Measurements from ENCODE around the gene HCN2. TPM values are rescaled to one million over a fixed set of nuclear protein-coding genes. Genes with fewer than 3 reads are reported as not detected.

Gene HCN2
- total and polyA plus RNA-seq, 2 of the 13 experiments (the other 11 are each of a cell fraction or from before 2014, with no cell fraction given), result 0.01 TPM; not detected in 1

DNA sequence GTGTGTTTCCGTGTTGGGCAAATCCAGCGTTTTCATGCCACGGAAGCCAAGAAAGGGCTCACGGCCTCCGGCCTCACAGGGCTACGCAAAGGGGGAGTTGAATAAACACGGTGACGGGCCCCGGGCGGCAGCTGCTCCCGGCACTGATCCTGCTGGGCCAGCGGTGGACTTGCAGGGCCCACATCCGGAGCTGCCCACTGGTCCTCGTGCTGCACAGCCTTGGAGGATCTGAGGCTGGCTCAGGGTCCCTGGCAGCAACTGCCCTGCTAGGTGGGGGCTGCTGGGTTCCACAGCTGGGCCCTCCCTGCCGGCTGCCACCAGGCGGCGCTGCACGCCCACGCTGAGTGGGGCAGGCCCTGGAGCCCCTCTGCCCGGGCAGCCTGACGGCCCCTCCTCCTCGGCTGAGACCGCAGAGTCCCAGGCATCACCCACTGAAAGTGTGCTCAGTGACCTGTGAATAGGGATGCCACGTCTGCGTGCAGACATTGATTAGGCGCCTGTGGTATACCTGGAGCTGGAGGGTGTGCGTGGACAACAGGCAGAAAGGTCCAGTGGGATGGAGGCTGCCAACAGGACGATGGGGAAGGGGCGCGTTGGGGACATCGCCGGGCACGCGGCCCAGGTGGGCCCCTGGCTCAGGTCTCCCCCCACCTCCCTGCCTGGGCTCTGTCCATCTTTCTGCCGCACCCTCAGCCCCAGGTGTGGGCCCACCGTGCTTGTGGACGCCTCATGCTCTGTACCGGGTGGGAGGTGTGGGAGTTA lies 5.3 kb upstream of the HCN2 start (continued):
- TF ChIP-seq MEIS1 (CRISPR knock-in tag; IDR thresholded peaks at IDR 0.05; ENCODE audit: borderline replicate concordance), result 0 out of 2 replicates have a peak, but pooled peaks have one; percentile 28
- peak; percentile 40; the same call in 1 of the 2 replicates for TF ChIP-seq ELF1 (CRISPR knock-in tag; IDR thresholded peaks at IDR 0.05)
- TF ChIP-seq ZC3H4 (CRISPR knock-in tag; IDR thresholded peaks at IDR 0.05; ENCODE audit: borderline replicate concordance), result peak; percentile 47; the same call in 1 of the 2 replicates
- 0 out of 2 replicates have a peak, but pooled peaks have one; percentile 18 for TF ChIP-seq BHLHE40 (IDR thresholded peaks at IDR 0.05; ENCODE audit: low read length)
- TF ChIP-seq SAP130 (CRISPR knock-in tag; IDR thresholded peaks at IDR 0.05; ENCODE audit: low read depth), result peak; percentile 26; the same call in 1 of the 2 replicates
- TF ChIP-seq TBX2 (CRISPR knock-in tag; IDR thresholded peaks at IDR 0.05; ENCODE audit: borderline replicate concordance), result peak; percentile 67
- 0 out of 2 replicates have a peak, but pooled peaks have one; percentile 28 for TF ChIP-seq ZNF660 (CRISPR knock-in tag; IDR thresholded peaks at IDR 0.05; ENCODE audit: borderline replicate concordance, low read depth)
- TF ChIP-seq, protein P1, sequence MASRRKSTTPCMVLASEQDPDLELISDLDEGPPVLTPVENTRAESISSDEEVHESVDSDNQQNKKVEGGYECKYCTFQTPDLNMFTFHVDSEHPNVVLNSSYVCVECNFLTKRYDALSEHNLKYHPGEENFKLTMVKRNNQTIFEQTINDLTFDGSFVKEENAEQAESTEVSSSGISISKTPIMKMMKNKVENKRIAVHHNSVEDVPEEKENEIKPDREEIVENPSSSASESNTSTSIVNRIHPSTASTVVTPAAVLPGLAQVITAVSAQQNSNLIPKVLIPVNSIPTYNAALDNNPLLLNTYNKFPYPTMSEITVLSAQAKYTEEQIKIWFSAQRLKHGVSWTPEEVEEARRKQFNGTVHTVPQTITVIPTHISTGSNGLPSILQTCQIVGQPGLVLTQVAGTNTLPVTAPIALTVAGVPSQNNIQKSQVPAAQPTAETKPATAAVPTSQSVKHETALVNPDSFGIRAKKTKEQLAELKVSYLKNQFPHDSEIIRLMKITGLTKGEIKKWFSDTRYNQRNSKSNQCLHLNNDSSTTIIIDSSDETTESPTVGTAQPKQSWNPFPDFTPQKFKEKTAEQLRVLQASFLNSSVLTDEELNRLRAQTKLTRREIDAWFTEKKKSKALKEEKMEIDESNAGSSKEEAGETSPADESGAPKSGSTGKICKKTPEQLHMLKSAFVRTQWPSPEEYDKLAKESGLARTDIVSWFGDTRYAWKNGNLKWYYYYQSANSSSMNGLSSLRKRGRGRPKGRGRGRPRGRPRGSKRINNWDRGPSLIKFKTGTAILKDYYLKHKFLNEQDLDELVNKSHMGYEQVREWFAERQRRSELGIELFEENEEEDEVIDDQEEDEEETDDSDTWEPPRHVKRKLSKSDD (CRISPR knock-in tag; IDR thresholded peaks at IDR 0.05; ENCODE audit: low read depth), result peak; percentile 64; the same call in 1 of the 2 replicates
- no peak for TF ChIP-seq JARID2 (CRISPR knock-in tag; IDR thresholded peaks at IDR 0.05; ENCODE audit: insufficient replicate concordance)
- TF ChIP-seq ZNF431 (CRISPR knock-in tag; IDR thresholded peaks at IDR 0.05; ENCODE audit: borderline replicate concordance, low read depth), result peak; percentile 79; the same call in 1 of the 2 replicates
- 0 out of 2 replicates have a peak, but pooled peaks have one; percentile 52 for TF ChIP-seq ZNF558 (CRISPR knock-in tag; IDR thresholded peaks at IDR 0.05; ENCODE audit: borderline replicate concordance)
- peak; percentile 71 for TF ChIP-seq TEAD3 (CRISPR knock-in tag; optimal IDR thresholded peaks at IDR 0.05; ENCODE audit: borderline replicate concordance)
- peak; percentile 86; the same call in 1 of the 2 replicates for TF ChIP-seq ZC3H13 (CRISPR knock-in tag; IDR thresholded peaks at IDR 0.05)
- TF ChIP-seq, protein P2, sequence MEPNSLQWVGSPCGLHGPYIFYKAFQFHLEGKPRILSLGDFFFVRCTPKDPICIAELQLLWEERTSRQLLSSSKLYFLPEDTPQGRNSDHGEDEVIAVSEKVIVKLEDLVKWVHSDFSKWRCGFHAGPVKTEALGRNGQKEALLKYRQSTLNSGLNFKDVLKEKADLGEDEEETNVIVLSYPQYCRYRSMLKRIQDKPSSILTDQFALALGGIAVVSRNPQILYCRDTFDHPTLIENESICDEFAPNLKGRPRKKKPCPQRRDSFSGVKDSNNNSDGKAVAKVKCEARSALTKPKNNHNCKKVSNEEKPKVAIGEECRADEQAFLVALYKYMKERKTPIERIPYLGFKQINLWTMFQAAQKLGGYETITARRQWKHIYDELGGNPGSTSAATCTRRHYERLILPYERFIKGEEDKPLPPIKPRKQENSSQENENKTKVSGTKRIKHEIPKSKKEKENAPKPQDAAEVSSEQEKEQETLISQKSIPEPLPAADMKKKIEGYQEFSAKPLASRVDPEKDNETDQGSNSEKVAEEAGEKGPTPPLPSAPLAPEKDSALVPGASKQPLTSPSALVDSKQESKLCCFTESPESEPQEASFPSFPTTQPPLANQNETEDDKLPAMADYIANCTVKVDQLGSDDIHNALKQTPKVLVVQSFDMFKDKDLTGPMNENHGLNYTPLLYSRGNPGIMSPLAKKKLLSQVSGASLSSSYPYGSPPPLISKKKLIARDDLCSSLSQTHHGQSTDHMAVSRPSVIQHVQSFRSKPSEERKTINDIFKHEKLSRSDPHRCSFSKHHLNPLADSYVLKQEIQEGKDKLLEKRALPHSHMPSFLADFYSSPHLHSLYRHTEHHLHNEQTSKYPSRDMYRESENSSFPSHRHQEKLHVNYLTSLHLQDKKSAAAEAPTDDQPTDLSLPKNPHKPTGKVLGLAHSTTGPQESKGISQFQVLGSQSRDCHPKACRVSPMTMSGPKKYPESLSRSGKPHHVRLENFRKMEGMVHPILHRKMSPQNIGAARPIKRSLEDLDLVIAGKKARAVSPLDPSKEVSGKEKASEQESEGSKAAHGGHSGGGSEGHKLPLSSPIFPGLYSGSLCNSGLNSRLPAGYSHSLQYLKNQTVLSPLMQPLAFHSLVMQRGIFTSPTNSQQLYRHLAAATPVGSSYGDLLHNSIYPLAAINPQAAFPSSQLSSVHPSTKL (CRISPR knock-in tag; IDR thresholded peaks at IDR 0.05), result peak; percentile 19; the same call in 1 of the 2 replicates
- TF ChIP-seq FOXA1 (IDR thresholded peaks at IDR 0.05), result no peak
- TF ChIP-seq FOXA1 (CRISPR knock-in tag; IDR thresholded peaks at IDR 0.05), result no peak; the same call in 1 of the 2 replicates
- TF ChIP-seq HDAC1 (CRISPR knock-in tag; IDR thresholded peaks at IDR 0.05), result peak; percentile 78
- TF ChIP-seq, protein P3, sequence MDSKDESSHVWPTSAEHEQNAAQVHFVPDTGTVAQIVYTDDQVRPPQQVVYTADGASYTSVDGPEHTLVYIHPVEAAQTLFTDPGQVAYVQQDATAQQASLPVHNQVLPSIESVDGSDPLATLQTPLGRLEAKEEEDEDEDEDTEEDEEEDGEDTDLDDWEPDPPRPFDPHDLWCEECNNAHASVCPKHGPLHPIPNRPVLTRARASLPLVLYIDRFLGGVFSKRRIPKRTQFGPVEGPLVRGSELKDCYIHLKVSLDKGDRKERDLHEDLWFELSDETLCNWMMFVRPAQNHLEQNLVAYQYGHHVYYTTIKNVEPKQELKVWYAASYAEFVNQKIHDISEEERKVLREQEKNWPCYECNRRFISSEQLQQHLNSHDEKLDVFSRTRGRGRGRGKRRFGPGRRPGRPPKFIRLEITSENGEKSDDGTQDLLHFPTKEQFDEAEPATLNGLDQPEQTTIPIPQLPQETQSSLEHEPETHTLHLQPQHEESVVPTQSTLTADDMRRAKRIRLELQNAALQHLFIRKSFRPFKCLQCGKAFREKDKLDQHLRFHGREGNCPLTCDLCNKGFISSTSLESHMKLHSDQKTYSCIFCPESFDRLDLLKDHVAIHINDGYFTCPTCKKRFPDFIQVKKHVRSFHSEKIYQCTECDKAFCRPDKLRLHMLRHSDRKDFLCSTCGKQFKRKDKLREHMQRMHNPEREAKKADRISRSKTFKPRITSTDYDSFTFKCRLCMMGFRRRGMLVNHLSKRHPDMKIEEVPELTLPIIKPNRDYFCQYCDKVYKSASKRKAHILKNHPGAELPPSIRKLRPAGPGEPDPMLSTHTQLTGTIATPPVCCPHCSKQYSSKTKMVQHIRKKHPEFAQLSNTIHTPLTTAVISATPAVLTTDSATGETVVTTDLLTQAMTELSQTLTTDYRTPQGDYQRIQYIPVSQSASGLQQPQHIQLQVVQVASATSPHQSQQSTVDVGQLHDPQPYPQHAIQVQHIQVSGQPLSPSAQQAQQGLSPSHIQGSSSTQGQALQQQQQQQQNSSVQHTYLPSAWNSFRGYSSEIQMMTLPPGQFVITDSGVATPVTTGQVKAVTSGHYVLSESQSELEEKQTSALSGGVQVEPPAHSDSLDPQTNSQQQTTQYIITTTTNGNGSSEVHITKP (CRISPR knock-in tag; IDR thresholded peaks at IDR 0.05; ENCODE audit: low read depth), result no peak
- TF ChIP-seq BRCA1 (CRISPR knock-in tag; IDR thresholded peaks at IDR 0.05), result peak; percentile 69; the same call in 1 of the 2 replicates

All from HepG2 (cell line).